IPS-15b (cell line): Measurements from ENCODE around the gene ASB16.

ENCODE experiments used
- H3K27me3 ChIP-seq: one replicate; pipeline ENCODE4 v1.6.1; 2013; ENCODE audit warnings: low read length; ENCODE audit not compliant: control insufficient read depth, insufficient read depth
- H3K36me3 ChIP-seq: one replicate; pipeline ENCODE4 v1.6.1; 2013; ENCODE audit warnings: low read length; ENCODE audit not compliant: control insufficient read depth, insufficient read depth
- H3K4me1 ChIP-seq: one replicate; pipeline ENCODE4 v1.6.1; 2013; ENCODE audit warnings: mild to moderate bottlenecking, low read length; ENCODE audit not compliant: control insufficient read depth, insufficient read depth
- H3K4me3 ChIP-seq: one replicate; pipeline ENCODE4 v1.5.1; 2013; ENCODE audit warnings: low read depth, low read length
- H3K9ac ChIP-seq: one replicate; pipeline ENCODE4 v1.6.1; 2013; ENCODE audit warnings: low read depth, mild to moderate bottlenecking, low read length
- H3K9me3 ChIP-seq: one replicate; pipeline ENCODE4 v1.6.1; 2013; ENCODE audit warnings: mild to moderate bottlenecking, low read length; ENCODE audit not compliant: control insufficient read depth, insufficient read depth

Gene ASB16

GRCh38 chr17:44155488-44155887 is 15.0 kb upstream of the ASB16 start:
- Histone ChIP-seq H3K27me3 (no peaks in the 10 kb centered on the region), H3K4me1 (no peaks in the 10 kb centered on the region), H3K36me3 (peaks cover 46% of the 10 kb centered on the region), H3K4me3 (no peak overlapping the region), H3K9ac (no peak overlapping the region), H3K9me3 (no peaks in the 10 kb centered on the region)

- Histone ChIP-seq H3K27me3 (no peaks in the 10 kb centered on the region), H3K9me3 (no peaks in the 10 kb centered on the region), H3K4me3 (no peak overlapping the region), H3K36me3 (peaks cover 35% of the 10 kb centered on the region), H3K4me1 (no peaks in the 10 kb centered on the region), H3K9ac (no peak overlapping the region)
These were observed 10.8 kb upstream of the ASB16 start for GRCh38 chr17:44159519-44160210.

GRCh38 chr17:44164476-44164875 is 6.0 kb upstream of the ASB16 start:
- no peak overlapping the region for H3K4me3 ChIP-seq
- peaks cover 14% of the 10 kb centered on the region for H3K36me3 ChIP-seq
- no peaks in the 10 kb centered on the region for H3K27me3 ChIP-seq
- no peak overlapping the region for H3K9ac ChIP-seq
- no peaks in the 10 kb centered on the region for H3K9me3 ChIP-seq
- no peaks in the 10 kb centered on the region for H3K4me1 ChIP-seq

- H3K9me3 ChIP-seq = no peaks in the 10 kb centered on the region
- peaks cover 2% of the 10 kb centered on the region for H3K4me1 ChIP-seq
- peaks cover 5% of the 10 kb centered on the region for H3K36me3 ChIP-seq
- no peak overlapping the region for H3K4me3 ChIP-seq
- no peak overlapping the region for H3K9ac ChIP-seq
- H3K27me3 ChIP-seq = no peaks in the 10 kb centered on the region
These were observed 3.2 kb upstream of the ASB16 start for GRCh38 chr17:44167181-44167861.

- H3K9me3 ChIP-seq = no peaks in the 10 kb centered on the region
- no peak overlapping the region for H3K4me3 ChIP-seq
- no peaks in the 10 kb centered on the region for H3K27me3 ChIP-seq
- H3K36me3 ChIP-seq = peaks cover 3% of the 10 kb centered on the region
- peaks cover 4% of the 10 kb centered on the region for H3K4me1 ChIP-seq
- no peak overlapping the region for H3K9ac ChIP-seq
These were observed 387 bp upstream of the ASB16 start for GRCh38 chr17:44170135-44170498.

GRCh38 chr17:44171931-44172455 is 1.5 kb downstream of the ASB16 start:
- Histone ChIP-seq H3K9me3 (no peaks in the 10 kb centered on the region), H3K4me3 (no peak overlapping the region), H3K9ac (no peak overlapping the region), H3K36me3 (peaks cover 10% of the 10 kb centered on the region), H3K4me1 (peaks cover 4% of the 10 kb centered on the region), H3K27me3 (no peaks in the 10 kb centered on the region)

- peaks cover 4% of the 10 kb centered on the region for H3K4me1 ChIP-seq
- H3K27me3 ChIP-seq = no peaks in the 10 kb centered on the region
- H3K36me3 ChIP-seq = peaks cover 20% of the 10 kb centered on the region
- no peak overlapping the region for H3K4me3 ChIP-seq
- no peaks in the 10 kb centered on the region for H3K9me3 ChIP-seq
- no peak overlapping the region for H3K9ac ChIP-seq
These were observed 3.9 kb downstream of the ASB16 start for GRCh38 chr17:44174427-44174826.

- no peaks in the 10 kb centered on the region for H3K27me3 ChIP-seq
- peaks cover 2% of the 10 kb centered on the region for H3K4me1 ChIP-seq
- H3K4me3 ChIP-seq = no peak overlapping the region
- no peak overlapping the region for H3K9ac ChIP-seq
- no peaks in the 10 kb centered on the region for H3K9me3 ChIP-seq
- H3K36me3 ChIP-seq = peaks cover 20% of the 10 kb centered on the region
These were observed 5.8 kb downstream of the ASB16 start for GRCh38 chr17:44176257-44176656.

GRCh38 chr17:44176671-44177501 is 6.4 kb downstream of the ASB16 start:
- Histone ChIP-seq H3K9me3 (no peaks in the 10 kb centered on the region), H3K4me1 (peaks cover 2% of the 10 kb centered on the region), H3K27me3 (no peaks in the 10 kb centered on the region), H3K9ac (no peak overlapping the region), H3K4me3 (no peak overlapping the region), H3K36me3 (peaks cover 23% of the 10 kb centered on the region)

GRCh38 chr17:44177640-44178039 is 7.1 kb downstream of the ASB16 start:
- H3K36me3 ChIP-seq = peaks cover 21% of the 10 kb centered on the region
- no peaks in the 10 kb centered on the region for H3K4me1 ChIP-seq
- H3K27me3 ChIP-seq = no peaks in the 10 kb centered on the region
- no peak overlapping the region for H3K9ac ChIP-seq
- no peaks in the 10 kb centered on the region for H3K9me3 ChIP-seq
- H3K4me3 ChIP-seq = no peak overlapping the region

GRCh38 chr17:44178133-44178532 is 7.6 kb downstream of the ASB16 start:
- Histone ChIP-seq H3K27me3 (no peaks in the 10 kb centered on the region), H3K4me1 (no peaks in the 10 kb centered on the region), H3K9ac (no peak overlapping the region), H3K4me3 (no peak overlapping the region), H3K36me3 (peaks cover 21% of the 10 kb centered on the region), H3K9me3 (no peaks in the 10 kb centered on the region)
